ENCODE measurements around the gene PRM3.
A peak's percentile ranks its signal among the peaks of the same experiment; 100 is the strongest.

The PRM3 gene

GRCh38 chr16:11272921-11273720 is at the start of gene PRM3:
PRM3 (minus strand) TSS chr16:11273629; CDS start chr16:11273595, 34 bp downstream.
- no peak for DNase-seq

- DNase-seq = no peak
Observed at GRCh38 chr16:11322823-11323222, 49.4 kb upstream of the PRM3 start.

GRCh38 chr16:11321662-11322061 is 48.2 kb upstream of the PRM3 start:
- DNase-seq = no peak

- DNase-seq = no peak
Observed at GRCh38 chr16:11320170-11320569, 46.7 kb upstream of the PRM3 start.

- DNase-seq = no peak
Observed at GRCh38 chr16:11319529-11320146, 46.2 kb upstream of the PRM3 start.

- DNase-seq = no peak
Observed at GRCh38 chr16:11318817-11319216, 45.4 kb upstream of the PRM3 start.

- DNase-seq = no peak
Observed at GRCh38 chr16:11316331-11317015, 43.0 kb upstream of the PRM3 start.

- no peak for DNase-seq
Observed at GRCh38 chr16:11315510-11315909, 42.1 kb upstream of the PRM3 start.

GRCh38 chr16:11314309-11314894 is 41.0 kb upstream of the PRM3 start:
- no peak for DNase-seq

GRCh38 chr16:11313493-11314308 is 40.3 kb upstream of the PRM3 start:
- no peak for DNase-seq

GRCh38 chr16:11312718-11313492 is 39.5 kb upstream of the PRM3 start:
- DNase-seq = peak; percentile 12

GRCh38 chr16:11310997-11311561 is 37.6 kb upstream of the PRM3 start:
- DNase-seq = no peak

GRCh38 chr16:11310634-11310977 is 37.2 kb upstream of the PRM3 start:
- no peak for DNase-seq

GRCh38 chr16:11309895-11310633 is 36.6 kb upstream of the PRM3 start:
- DNase-seq = no peak

GRCh38 chr16:11308493-11309283 is 35.3 kb upstream of the PRM3 start:
- DNase-seq = no peak

- no peak for DNase-seq
Observed at GRCh38 chr16:11307639-11308492, 34.4 kb upstream of the PRM3 start.

- no peak for DNase-seq
Observed at GRCh38 chr16:11306997-11307638, 33.7 kb upstream of the PRM3 start.

GRCh38 chr16:11306381-11306780 is 33.0 kb upstream of the PRM3 start:
- no peak for DNase-seq

Measured in stimulated activated CD4-positive, alpha-beta T cell treated with anti-CD3 and anti-CD28 coated beads, Interleukin-4, amount 100 ng/mL, for 24 hours (primary cell).